Mesenchymal stem cell (in vitro differentiated cells and primary cell): ENCODE results near the gene STAB2.

Source experiments
- DNase-seq: peaks from one replicate; pipeline ENCODE4 v3.0.0-alpha.2; 2013
- H2AFZ ChIP-seq: one replicate; pipeline ENCODE4 v1.6.1; 2013; ENCODE audit warnings: low read depth, mild to moderate bottlenecking, control low read depth, inconsistent platforms, low read length, moderate library complexity
- H2AK5ac ChIP-seq: 2 replicates; pipeline ENCODE4 v1.6.1; 2013; ENCODE audit warnings: low read length, moderate library complexity, mild to moderate bottlenecking, inconsistent platforms; ENCODE audit not compliant: severe bottlenecking
- H2BK120ac ChIP-seq: one replicate; pipeline ENCODE4 v1.6.1; 2013; ENCODE audit warnings: low read depth, mild to moderate bottlenecking, inconsistent platforms, low read length, moderate library complexity
- H2BK12ac ChIP-seq, 2 experiments: one replicate each; pipeline ENCODE4 v1.6.1; 2013; ENCODE audit warnings: inconsistent platforms in 2 of 2, low read length in 2 of 2, mild to moderate bottlenecking in 2 of 2, moderate library complexity in 2 of 2, control low read depth in 1 of 2
- H2BK15ac ChIP-seq: one replicate; pipeline ENCODE4 v1.6.1; 2013; ENCODE audit warnings: mild to moderate bottlenecking, low read depth, inconsistent platforms; ENCODE audit not compliant: poor library complexity, severe bottlenecking
- H2BK5ac ChIP-seq: 2 replicates; pipeline ENCODE4 v1.6.1; 2013; ENCODE audit warnings: low read depth, mild to moderate bottlenecking, low read length, control low read depth, inconsistent platforms; ENCODE audit not compliant: poor library complexity, severe bottlenecking
- H3K14ac ChIP-seq, 2 experiments: one replicate each; pipeline ENCODE4 v1.6.1; 2013; ENCODE audit warnings: inconsistent platforms in 2 of 2, low read length in 2 of 2, control low read depth in 1 of 2, mild to moderate bottlenecking in 1 of 2, moderate library complexity in 1 of 2
- H3K18ac ChIP-seq, 2 experiments: one replicate each; pipeline ENCODE4 v1.6.1; 2013; ENCODE audit warnings: inconsistent platforms in 2 of 2, low read length in 2 of 2, control low read depth in 1 of 2, low read depth in 1 of 2, mild to moderate bottlenecking in 1 of 2
- H3K23ac ChIP-seq, 2 experiments: one replicate each; pipeline ENCODE4 v1.6.1; 2013; ENCODE audit warnings: inconsistent platforms in 2 of 2, low read length in 2 of 2, mild to moderate bottlenecking in 2 of 2, moderate library complexity in 2 of 2, control low read depth in 1 of 2
- H3K27ac ChIP-seq: 2 replicates; pipeline ENCODE4 v1.5.1; 2013; ENCODE audit warnings: mild to moderate bottlenecking, moderate library complexity, low read length, control low read depth, inconsistent platforms; ENCODE audit not compliant: poor library complexity, severe bottlenecking
- H3K27me3 ChIP-seq, 2 experiments: 2 replicates each; pipeline versions ENCODE4 v1.6.1 to v1.7.0; 2013; ENCODE audit warnings: low read length in 2 of 2, mild to moderate bottlenecking in 2 of 2, moderate library complexity in 2 of 2, control low read depth in 1 of 2, inconsistent platforms in 1 of 2; ENCODE audit not compliant: control insufficient read depth in 1 of 2, insufficient read depth in 1 of 2
- H3K36me3 ChIP-seq, 2 experiments: 2 replicates each; pipeline versions ENCODE4 v1.6.1 to v1.7.0; 2013; ENCODE audit warnings: low read length in 2 of 2, control low read depth in 1 of 2, inconsistent platforms in 1 of 2, low read depth in 1 of 2, mild to moderate bottlenecking in 1 of 2; ENCODE audit not compliant: insufficient read depth in 2 of 2, control insufficient read depth in 1 of 2
- H3K4ac ChIP-seq, 2 experiments: one replicate each; pipeline ENCODE4 v1.6.1; 2013; ENCODE audit warnings: inconsistent platforms in 2 of 2, low read length in 2 of 2, mild to moderate bottlenecking in 2 of 2, moderate library complexity in 2 of 2, control low read depth in 1 of 2, low read depth in 1 of 2
- H3K4me1 ChIP-seq: 2 replicates; pipeline ENCODE4 v1.6.1; 2013; ENCODE audit warnings: low read depth, low read length, control low read depth; ENCODE audit not compliant: control insufficient read depth, insufficient read depth
- H3K4me2 ChIP-seq: 2 replicates; pipeline ENCODE4 v1.6.1; 2013; ENCODE audit warnings: low read length, mild to moderate bottlenecking, inconsistent platforms; ENCODE audit not compliant: poor library complexity, severe bottlenecking
- H3K4me3 ChIP-seq, 2 experiments: 2 replicates each; pipeline versions ENCODE4 v1.5.1 to v1.7.0; 2013; ENCODE audit warnings: low read length in 2 of 2, mild to moderate bottlenecking in 2 of 2, control low read depth in 1 of 2, low read depth in 1 of 2; ENCODE audit not compliant: insufficient read depth in 1 of 2
- H3K79me1 ChIP-seq: replicated peaks from 2 replicates; pipeline ENCODE4 v1.6.1; 2013; ENCODE audit warnings: mild to moderate bottlenecking, control low read depth, low read length, inconsistent platforms; ENCODE audit not compliant: poor library complexity, severe bottlenecking
- H3K9ac ChIP-seq: 2 replicates; pipeline ENCODE4 v1.7.0; 2013; ENCODE audit warnings: mild to moderate bottlenecking, low read length, moderate library complexity
- H3K9me3 ChIP-seq: 2 replicates; pipeline ENCODE4 v1.7.0; 2013; ENCODE audit warnings: mild to moderate bottlenecking, low read length; ENCODE audit not compliant: control insufficient read depth
- H4K8ac ChIP-seq: one replicate; pipeline ENCODE4 v1.6.1; 2013; ENCODE audit warnings: inconsistent platforms, mild to moderate bottlenecking, low read length, moderate library complexity
- H4K91ac ChIP-seq: one replicate; pipeline ENCODE4 v1.6.1; 2013; ENCODE audit warnings: mild to moderate bottlenecking, low read length, inconsistent platforms
- WGBS: methylation state at CpG from one replicate; pipeline ENCODE4 v1.1.7; 2013; ENCODE audit warnings: mixed read lengths; 5-methylcytosine and 5-hydroxymethylcytosine counted together

STAB2 gene

DNA sequence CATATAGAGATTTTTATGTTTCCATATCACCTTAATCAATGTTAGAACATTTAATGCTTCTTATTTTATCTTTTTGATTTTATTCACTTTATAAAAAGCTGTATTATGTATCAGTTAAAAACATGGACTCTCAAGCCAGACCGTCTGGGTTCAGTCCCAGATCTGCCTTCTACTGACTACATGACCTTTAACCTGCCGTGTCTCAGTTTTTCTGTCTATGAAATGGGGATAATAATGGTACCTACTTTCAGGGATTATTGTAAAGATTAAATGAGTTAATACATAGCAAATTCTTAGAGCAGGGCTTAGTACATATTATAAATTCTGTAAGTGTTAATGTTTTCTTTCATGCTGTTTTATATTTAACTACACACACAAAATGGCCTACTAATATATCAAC, 50.4 kb downstream of the STAB2 start:
- H2AK5ac ChIP-seq, result no peak overlapping the region
- H3K23ac ChIP-seq, result no peak overlapping the region
- H3K4me2 ChIP-seq, result no peak overlapping the region
- H4K8ac ChIP-seq, result no peak overlapping the region
- no peaks in the 10 kb centered on the region for H3K4me1 ChIP-seq
- peaks cover 0 to 3% of the 10 kb centered on the region in 2 experiments for H3K27me3 ChIP-seq
- DNase-seq, result no peak
- H2BK120ac ChIP-seq, result no peak overlapping the region
- H3K18ac ChIP-seq, result no peak overlapping the region
- no peaks in the 10 kb centered on the region for H3K79me1 ChIP-seq
- H3K4me3 ChIP-seq, result no peak overlapping the region
- no peak overlapping the region for H4K91ac ChIP-seq
- WGBS, result 82% methylated on average over 2 of the region's 2 CpGs
- H3K9ac ChIP-seq, result no peak overlapping the region
- no peaks in the 10 kb centered on the region for H3K9me3 ChIP-seq
- H2BK5ac ChIP-seq, result no peak overlapping the region
- H2BK12ac ChIP-seq, result no peak overlapping the region
- no peak overlapping the region for H3K4ac ChIP-seq
- H2BK15ac ChIP-seq, result no peak overlapping the region
- no peak overlapping the region for H2AFZ ChIP-seq
- H3K36me3 ChIP-seq, result no peaks in the 10 kb centered on the region
- no peak overlapping the region for H3K14ac ChIP-seq
- no peak overlapping the region for H3K27ac ChIP-seq

DNA sequence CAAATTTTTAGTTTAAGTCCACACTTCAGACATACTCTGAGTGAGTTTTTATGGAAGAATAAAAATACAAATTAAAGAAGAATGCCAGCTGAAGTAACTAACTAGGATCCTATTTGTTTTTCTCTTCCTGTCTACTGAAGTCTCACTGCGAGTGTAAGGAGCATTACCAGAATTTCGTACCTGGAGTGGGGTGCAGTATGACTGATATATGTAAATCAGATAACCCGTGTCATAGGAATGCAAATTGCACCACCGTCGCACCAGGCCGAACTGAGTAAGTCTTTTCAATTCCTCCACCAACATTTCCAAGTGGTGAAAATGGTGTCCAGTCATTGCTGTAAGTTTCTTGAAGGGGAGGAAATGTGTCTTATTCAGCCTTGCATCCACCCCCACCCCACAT, 52.9 kb downstream of the STAB2 start:
- H2BK12ac ChIP-seq, result no peak overlapping the region
- no peak overlapping the region for H2AFZ ChIP-seq
- no peak overlapping the region for H2BK5ac ChIP-seq
- H3K9ac ChIP-seq, result no peak overlapping the region
- no peaks in the 10 kb centered on the region for H3K36me3 ChIP-seq
- no peak overlapping the region for H3K27ac ChIP-seq
- 75% methylated on average over 2 of the region's 6 CpGs for WGBS
- no peak overlapping the region for H2AK5ac ChIP-seq
- no peaks in the 10 kb centered on the region for H3K79me1 ChIP-seq
- H3K4me2 ChIP-seq, result no peak overlapping the region
- H3K9me3 ChIP-seq, result no peaks in the 10 kb centered on the region
- no peak overlapping the region for H2BK15ac ChIP-seq
- H3K4me3 ChIP-seq, result no peak overlapping the region
- no peak overlapping the region for H4K91ac ChIP-seq
- no peak overlapping the region for H4K8ac ChIP-seq
- no peak overlapping the region for H3K4ac ChIP-seq
- no peaks in the 10 kb centered on the region for H3K4me1 ChIP-seq
- H3K23ac ChIP-seq, result no peak overlapping the region
- H3K27me3 ChIP-seq, result peaks cover 0 to 1% of the 10 kb centered on the region in 2 experiments
- no peak overlapping the region for H3K14ac ChIP-seq
- no peak for DNase-seq
- no peak overlapping the region for H3K18ac ChIP-seq
- H2BK120ac ChIP-seq, result no peak overlapping the region

DNA sequence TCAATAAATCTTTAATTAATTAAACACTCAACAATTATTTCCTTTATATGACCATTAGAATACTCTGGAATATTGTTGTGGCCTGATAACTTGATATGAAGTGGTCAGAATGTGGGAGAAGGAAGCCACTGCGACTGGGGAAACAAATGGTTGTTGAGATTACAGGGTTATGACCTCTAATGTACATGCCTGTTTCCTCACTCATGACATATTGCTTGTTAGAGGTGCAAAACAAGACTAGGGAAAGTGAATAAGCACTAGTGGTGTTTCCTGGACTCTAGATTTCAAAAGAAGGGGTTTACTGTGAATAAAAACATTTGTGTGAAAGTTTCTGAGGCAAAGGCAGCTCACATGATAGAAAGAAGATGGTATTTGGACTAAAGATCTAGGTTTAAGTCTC, 53.3 kb downstream of the STAB2 start:
- no peaks in the 10 kb centered on the region for H3K9me3 ChIP-seq
- H3K27me3 ChIP-seq, result no peaks in the 10 kb centered on the region
- H2BK5ac ChIP-seq, result no peak overlapping the region
- no peak overlapping the region for H3K4me3 ChIP-seq
- no peak overlapping the region for H4K8ac ChIP-seq
- H3K18ac ChIP-seq, result no peak overlapping the region
- H3K36me3 ChIP-seq, result no peaks in the 10 kb centered on the region
- no peak overlapping the region for H3K23ac ChIP-seq
- H2BK15ac ChIP-seq, result no peak overlapping the region
- no peak overlapping the region for H4K91ac ChIP-seq
- H3K4ac ChIP-seq, result no peak overlapping the region
- no peak for DNase-seq
- H3K4me1 ChIP-seq, result no peaks in the 10 kb centered on the region
- no peaks in the 10 kb centered on the region for H3K79me1 ChIP-seq
- H3K4me2 ChIP-seq, result no peak overlapping the region
- no peak overlapping the region for H2AFZ ChIP-seq
- H2BK120ac ChIP-seq, result no peak overlapping the region
- H2BK12ac ChIP-seq, result no peak overlapping the region
- H3K9ac ChIP-seq, result no peak overlapping the region
- 0% methylated on average over 1 of the region's 1 CpG for WGBS
- no peak overlapping the region for H3K27ac ChIP-seq
- no peak overlapping the region for H3K14ac ChIP-seq
- H2AK5ac ChIP-seq, result no peak overlapping the region

DNA sequence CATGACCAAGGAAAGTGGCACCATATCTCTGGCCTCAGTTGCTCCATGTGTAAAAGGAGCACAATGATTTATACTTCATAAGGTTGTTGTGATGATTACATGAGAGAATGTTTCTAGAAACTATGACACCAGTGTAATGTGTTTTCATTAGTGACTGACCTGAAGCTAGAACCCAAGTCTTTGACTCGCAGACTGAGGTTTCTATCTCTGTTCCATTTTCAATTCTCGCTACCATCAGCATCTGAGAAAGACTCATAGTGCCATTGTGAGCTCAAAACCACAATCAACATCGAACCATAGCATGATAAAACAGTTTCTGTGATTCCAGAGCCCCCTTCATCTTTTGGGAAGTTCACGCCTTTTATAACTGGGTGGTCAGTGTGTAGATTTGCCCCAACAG, 53.8 kb downstream of the STAB2 start:
- 56% methylated on average over 3 of the region's 4 CpGs for WGBS
- Histone ChIP-seq H3K36me3 (no peaks in the 10 kb centered on the region), H2BK12ac (no peak overlapping the region), H3K14ac (no peak overlapping the region), H2BK15ac (no peak overlapping the region), H3K9ac (no peak overlapping the region), H3K4me3 (no peak overlapping the region), H3K9me3 (no peaks in the 10 kb centered on the region), H2AK5ac (no peak overlapping the region), H3K23ac (no peak overlapping the region), H3K4ac (no peak overlapping the region), H3K27me3 (no peaks in the 10 kb centered on the region), H4K91ac (no peak overlapping the region), H2BK5ac (no peak overlapping the region), H2AFZ (no peak overlapping the region), H3K18ac (no peak overlapping the region), H4K8ac (no peak overlapping the region), H2BK120ac (no peak overlapping the region), H3K4me1 (no peaks in the 10 kb centered on the region), H3K4me2 (no peak overlapping the region), H3K79me1 (no peaks in the 10 kb centered on the region), H3K27ac (no peak overlapping the region)
- no peak for DNase-seq
